HG02840 (cell line): ENCODE data around the gene TCFL5.
A peak's percentile ranks its signal among the peaks of the same experiment; 100 is the strongest.

Experiments
- ATAC-seq: cut with Tn5 transposase; IDR thresholded peaks from one replicate; pipeline ENCODE4 v1.9.1; 2021; ENCODE audit warnings: mild to moderate bottlenecking, moderate library complexity, moderate number of reproducible peaks; ENCODE audit not compliant: unreplicated experiment, low FRiP score

TCFL5 gene

DNA sequence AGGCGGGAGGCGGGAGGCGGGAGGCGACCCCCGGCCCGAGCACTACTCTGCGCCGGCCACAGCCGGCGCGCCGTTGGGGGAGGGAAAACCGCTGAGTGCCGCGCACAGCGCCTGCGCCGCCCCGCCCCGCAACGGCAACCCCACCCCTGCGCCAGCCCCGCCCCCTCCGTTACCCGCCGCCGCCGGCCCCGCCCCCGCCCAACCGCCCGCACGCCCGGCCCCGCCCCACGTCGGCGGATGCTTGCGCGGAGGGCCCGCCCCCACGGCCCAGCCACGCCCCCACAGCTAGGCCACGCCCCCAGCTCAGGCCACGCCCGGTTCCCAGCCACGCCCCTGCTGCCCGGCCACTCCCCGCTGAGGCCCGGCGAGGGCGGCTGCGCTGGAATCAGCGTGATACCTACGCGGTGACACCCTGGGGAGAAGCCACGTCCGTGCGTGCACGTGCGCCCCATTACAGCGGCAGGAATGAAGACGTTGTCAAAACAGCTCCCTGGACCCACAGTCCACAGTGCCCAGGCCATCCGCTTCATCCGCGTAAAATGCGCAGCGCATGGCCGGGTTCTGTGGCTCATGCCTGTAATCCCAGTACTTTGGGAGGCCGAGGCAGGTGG is at the start of gene TCFL5:
TCFL5 (minus strand) TSS at position 97 of the 611 bp plus-strand sequence. CDS start 152 bp downstream, outside the sequence.
- peak; percentile 56 for ATAC-seq

DNA sequence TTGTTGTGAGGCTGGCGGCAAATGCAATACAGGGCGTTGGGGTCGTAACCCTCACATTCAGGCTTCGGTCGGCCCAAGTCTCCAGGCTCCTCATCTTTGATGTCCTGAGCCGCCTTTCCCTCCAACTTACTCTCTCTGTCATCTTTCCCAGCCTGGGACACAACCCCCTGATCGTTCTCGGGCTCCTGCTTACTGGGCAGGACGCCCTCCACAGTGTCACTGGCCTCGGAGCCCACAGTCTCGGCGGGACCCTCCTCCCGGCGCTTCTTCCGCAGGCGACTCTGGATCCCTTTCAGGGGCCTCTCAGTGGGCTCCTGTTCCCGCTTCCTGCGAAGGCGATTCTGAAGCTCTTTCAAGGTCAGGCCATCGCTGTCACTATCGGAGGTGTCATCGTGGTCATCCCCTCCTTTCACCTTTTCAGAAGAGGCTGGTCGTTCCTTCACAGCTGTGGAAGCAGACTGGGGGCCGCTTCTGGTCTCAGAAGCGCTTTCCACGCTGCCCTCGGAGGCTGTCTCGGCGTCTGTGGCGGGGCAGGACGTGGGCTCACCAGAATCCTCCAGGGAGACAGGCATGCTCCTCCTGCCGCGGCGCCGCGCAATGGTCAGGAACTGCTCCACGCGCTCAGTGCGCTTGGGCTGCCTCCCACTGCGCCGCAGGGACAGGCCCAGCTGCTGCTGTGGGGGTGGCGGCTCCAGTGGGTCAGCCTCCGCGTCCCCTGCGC is 49.3 kb upstream of the TCFL5 start:
- no peak for ATAC-seq

- ATAC-seq = no peak
Measured at GRCh38 chr20:62910217-62910766, 48.7 kb upstream of the TCFL5 start.

DNA sequence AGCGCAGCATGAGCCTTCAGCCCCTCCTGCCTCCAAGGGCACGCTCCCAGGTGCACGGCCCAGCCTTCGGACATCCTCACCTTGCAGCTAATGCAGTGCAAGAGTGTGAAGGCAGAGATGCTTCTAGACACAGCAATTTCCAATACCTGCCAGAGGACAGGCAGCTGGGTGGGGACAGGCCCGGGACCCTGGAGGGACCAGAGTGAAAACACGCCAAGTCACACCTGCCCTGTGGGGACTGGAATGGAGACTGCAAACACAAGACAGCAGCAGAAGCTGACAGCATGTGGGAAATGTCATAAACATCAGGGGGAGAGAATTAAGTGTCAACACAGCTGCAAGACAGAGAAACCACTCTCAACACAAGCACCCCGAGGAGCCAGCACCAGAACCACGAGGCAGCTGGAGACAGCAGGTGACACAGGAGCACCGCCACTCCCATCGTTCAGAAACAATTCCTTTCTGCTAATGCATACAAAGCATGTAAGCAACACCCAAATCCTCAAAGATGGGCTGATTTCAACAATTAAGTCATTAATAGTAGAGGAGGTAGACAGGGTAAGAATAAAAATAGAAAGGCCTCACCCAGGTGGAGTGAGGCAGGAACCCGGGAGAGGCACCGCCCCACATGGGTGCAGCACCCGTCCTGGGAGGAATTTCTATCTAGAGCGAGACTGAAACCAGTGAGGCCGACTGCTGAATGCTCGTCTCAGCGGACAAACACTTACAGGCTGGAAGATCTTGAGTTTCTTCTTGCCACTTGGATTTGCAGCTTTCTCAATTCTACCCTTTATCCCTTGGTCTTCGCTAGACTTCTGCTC is 47.6 kb upstream of the TCFL5 start:
- ATAC-seq = no peak

DNA sequence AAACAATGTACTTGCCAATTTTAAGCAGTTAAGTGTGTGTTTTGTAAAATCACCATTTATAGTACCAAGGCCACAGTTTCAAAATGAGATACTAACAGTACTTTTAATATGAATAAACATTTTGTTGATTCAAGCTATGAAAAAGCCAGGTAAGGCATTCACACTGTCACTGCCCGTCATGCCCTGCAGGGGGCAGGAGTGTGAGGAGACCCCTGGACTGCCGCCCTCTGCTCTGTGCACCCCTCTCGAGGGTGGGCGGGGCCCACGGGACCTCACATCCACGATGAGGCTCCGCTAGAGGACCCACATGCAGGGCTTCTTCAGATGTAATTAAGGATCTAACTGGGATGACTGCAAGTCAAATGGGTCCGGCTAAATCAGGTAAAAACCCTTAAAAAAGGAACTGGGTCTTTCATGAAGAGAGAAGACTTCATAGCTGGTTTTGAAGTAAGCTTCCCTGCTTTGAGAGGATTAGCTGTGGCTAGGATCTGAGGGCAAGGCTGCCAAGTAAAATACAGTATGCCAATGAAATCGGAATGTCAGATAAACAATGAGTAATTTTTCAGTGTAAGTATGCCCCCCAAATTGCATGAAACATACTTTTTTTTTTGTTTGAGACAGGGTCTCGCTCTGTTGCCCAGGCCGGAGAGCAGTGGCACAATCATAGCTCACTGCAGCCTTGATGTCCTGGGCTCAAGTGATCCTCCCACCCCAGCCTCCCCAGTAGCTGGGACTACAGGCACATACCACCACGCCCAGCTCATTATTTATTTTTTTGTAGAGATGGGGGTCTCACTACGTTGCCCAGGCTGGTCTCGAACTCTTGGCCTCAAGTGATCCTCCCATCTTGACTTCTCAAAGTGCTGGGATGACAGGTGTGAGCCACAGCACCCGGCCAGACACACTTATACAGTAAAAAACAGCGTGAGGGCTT is 46.0 kb upstream of the TCFL5 start:
- no peak for ATAC-seq

DNA sequence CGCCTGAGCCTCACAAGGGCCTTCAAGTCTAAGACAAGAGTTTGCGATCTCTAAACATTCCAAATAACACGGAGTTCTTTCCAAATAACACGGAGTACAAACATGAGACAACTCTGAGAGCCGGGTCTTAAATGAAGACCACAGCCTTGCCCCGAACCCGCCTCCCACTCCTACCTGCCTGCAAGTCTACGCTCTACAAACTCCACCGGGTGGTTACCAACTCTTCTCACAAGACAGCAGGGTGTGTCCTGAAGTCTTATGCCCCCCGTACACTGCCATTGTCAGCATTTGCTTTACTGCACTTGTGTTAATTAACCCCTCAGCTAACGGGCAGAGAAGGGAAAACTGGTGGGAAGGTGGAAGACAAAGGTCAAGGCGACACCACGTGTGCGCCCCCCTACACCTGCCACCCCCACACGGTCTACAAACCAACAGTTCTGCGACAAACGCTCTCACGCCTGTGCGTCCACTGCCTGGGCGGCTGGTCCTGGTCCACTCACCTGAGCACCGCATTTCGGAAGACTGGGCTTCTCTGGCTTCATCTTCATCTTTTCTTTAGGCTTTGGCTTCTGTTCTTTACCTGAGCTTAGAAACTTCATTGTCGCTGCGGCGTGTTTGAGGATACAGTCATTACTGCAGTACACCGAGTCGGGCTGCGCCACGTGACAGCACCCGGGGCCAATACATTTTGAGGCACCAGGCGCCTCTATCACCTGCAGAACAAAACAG is 45.2 kb upstream of the TCFL5 start:
- no peak for ATAC-seq

DNA sequence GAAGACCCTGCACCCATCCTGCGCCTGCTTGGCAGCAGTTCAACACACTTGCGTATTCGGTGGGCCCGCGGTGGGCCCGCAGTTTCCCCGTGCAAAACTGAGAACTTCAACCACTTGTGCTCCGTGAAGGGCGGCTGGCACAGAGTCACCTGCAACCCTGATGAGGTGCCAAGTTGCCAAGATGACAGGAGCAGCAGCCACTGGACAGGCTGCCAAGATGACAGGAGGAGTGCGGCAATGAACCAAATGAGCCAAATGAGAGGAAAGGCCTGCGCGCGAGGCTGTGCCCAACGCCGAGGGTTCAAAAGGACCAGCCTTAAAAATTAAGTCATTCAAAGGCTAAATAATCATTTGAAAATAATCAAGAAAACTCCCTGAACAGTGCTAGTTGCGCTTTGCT is 44.6 kb upstream of the TCFL5 start:
- ATAC-seq = no peak

GRCh38 chr20:62905536-62906117 is 44.0 kb upstream of the TCFL5 start:
- ATAC-seq = no peak

DNA sequence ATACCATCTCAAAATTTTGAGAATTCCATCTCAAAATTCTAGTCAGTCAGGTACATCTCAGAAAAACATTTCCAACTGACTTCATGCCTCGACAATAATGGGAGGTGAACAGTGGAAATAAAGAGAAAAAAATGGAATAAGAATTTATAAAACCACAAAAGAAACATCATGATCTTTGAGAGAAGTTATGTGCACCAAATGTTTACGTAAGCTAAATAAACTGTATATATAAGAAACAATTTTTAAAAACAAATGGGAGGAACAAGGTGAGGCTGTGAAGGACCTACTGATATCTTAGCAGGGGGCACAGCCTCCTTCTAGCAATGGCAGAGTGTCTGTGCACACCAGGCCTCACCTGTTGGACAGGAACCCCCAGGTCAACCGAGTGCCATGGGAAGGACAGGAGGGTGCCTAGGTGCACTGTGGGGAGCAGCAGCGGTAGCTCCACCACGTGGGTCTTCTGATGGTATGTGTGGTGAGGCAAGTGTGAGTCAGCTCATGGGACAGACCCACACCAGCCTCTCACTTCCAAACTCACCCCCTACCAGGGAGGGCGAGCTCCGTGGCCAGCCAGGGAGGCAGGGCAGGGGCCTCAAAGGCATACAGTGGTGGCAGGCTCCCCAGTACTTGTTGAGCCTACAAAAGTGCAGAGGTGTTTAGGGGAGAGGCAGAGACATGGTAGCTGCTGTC is 41.4 kb upstream of the TCFL5 start:
- ATAC-seq = no peak

GRCh38 chr20:62901891-62902290 is 40.3 kb upstream of the TCFL5 start:
- ATAC-seq = no peak

- ATAC-seq = no peak
Measured at GRCh38 chr20:62900692-62901584, 39.3 kb upstream of the TCFL5 start.

DNA sequence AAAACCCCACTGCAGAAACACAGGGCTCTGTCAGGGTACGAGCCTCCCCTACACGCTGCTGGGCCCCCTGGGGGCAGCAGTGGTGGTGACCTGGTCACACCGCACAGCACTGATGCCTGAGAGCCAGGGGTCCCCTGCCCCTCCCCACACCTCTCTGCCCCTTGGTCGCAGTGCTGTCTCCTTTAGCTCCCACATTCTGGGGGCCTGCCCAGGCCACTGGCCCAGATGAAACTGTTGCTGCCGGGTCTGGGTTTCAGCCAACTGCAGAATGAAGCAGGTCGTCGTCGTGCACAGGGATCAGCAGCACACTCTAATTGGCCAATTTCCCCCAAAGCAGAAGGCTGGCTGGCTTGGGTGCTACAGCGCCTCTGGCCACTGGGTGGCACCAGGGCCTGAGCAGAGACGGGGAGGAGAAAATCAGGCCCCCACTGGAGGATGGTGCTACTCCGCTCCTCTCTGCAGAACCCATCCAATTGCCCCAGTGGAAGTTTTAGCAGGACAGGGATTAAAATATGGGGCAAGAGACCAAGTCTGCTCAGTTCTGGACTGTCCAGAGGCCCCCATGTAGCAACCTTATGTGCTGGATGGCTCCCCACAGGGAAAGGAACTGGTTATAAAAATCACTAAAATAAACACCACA is 38.5 kb upstream of the TCFL5 start:
- peak; percentile 58 for ATAC-seq

DNA sequence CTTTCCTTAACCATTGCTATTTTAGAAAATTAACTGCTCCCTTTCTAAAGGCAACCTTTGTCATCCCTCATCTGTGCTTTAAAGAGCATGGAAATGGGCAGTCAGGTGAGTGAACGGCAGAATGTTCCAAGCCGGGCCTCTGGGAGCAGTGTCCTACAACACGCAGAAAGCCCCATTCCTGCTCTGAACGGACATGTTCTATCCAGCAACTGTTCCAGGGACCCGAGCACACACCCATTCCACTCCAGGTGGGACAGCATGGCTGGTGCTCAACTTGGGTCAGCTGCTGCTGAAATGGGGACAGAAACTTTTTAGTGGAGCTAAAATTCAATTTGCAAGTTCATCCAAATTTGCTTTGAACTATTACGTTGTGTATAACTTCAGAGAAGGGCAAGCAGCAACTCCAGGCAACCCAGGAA is 38.0 kb upstream of the TCFL5 start:
- no peak for ATAC-seq

DNA sequence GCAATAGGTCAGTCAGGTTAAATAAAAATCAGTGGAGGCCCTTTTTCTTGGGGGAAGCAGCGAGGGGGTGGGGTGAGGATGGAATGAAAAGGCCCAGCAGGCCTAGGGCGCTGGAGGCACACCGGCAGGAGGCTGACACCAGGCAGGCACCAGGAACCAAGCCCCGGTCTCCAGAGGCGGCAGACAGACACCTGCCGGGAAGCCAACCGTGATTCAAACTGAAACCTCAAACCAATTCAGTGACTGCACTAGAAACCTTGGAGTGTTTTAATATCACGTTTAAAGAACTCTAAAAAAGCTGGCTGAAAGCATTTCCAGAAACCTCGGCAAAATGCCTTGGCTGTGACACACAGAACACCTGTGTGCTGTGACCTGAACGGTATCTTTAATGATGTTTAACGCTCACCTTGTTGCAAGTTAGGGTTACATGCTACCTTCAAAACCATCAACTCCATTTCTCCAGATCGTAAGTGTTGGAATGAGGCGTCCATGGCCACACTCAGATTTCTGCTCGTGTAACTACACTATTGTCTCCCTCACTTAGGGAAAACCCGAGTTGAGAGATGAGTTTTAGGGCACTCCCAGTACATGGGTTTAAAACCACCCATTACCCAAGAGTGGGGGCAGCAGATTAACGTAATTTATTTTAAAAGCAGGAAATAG is 37.5 kb upstream of the TCFL5 start:
- no peak for ATAC-seq

DNA sequence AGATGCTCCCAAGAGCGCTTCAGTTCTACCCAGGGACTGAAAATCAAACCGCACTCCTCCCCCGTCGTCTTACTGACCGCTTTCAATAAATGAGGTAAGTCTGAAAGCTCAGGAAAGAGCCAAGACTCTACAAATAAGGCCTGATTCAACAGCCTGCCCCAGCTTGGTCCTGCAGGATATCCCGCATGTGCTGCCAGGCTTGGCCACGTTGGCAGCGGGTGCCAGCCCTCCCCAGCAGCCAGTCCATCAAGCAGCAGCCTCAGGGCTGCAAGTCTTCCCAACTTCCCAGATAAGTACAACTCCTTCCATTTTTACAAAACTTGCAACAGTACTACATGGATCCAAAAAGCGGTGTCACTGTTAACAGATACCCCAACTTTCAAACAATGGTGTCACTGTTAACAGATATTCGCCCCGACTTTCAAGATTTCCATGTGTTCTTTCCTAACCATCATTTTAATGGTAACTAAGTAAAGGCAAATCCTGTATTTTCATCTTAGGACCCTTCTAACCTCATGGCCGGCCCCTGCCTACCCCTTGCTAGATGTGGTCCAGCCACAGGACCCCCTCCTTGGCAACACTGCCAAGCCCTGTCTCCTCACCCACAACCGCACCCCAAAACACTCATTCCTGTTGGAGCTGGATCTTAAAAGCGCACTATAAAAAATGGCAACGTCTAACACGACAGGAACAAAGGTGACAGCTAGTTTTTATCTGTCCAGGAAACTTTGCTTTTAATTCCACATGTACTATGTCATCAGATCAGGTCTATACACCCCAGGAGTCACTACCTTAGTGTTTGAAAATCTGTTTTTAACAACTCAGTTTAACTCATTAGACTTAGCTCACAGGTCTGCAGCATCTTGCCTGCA is 36.7 kb upstream of the TCFL5 start:
- no peak for ATAC-seq

DNA sequence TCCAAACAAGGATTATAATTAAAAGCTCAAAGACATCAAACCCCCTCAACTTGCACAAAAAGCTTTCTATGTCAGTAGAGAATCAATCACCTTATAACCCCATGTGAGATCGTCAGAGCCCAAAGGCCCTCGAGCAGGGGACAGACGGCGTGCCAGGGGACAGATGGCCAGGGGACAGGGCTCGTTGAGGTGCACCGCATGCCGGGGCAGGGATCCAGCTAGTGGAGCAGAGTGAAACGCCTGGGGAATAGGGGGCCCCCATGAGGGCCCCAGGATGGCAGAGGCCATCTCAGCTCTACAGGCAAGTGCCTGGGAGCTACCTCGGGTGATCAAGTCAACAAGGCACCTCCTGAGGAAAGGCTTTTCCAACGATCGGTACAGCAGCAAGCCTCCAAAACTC is 36.0 kb upstream of the TCFL5 start:
- ATAC-seq = no peak
